T-helper 2 cell treated with Interferon-gamma antibody and Interleukin-4, amounts not matched to agents 100 ng/mL and 5 ng/mL, for 36 hours (primary cell): ENCODE data around the gene R3HDM4. TPM values are rescaled to one million over a fixed set of nuclear protein-coding genes. Genes with fewer than 3 reads are reported as not detected.

Experiments
- intact Hi-C: fragments of 100-400 bp; cut with micrococcal nuclease; formaldehyde crosslinking; loops from one replicate; pipeline ENCODE4 v1.15.1; 2023
- total RNA-seq: library from RNA; stranded (reverse); gene quantifications from 2 replicates; pipeline ENCODE4 v1.2.3, GENCODE V29; 2022

R3HDM4 gene
- total RNA-seq, 1 donor from 2014 or later: 96.4 TPM

GRCh38 chr19:917323-918151 lies 4.5 kb upstream of the R3HDM4 start, which contains the start of gene KISS1R:
KISS1R (plus strand) TSS chr19:917333; CDS start chr19:917503, 170 bp downstream.
- intact Hi-C loops: no loop called here

GRCh38 chr19:916645-917322 lies 3.8 kb upstream of the R3HDM4 start:
- intact Hi-C loops: no loop called here

GRCh38 chr19:912181-913079 lies 589 bp downstream of the R3HDM4 start:
- intact Hi-C loops: no loop called here

GRCh38 chr19:911197-912033 lies 1.6 kb downstream of the R3HDM4 start:
- intact Hi-C loops: no loop called here

GRCh38 chr19:907183-907853 lies 5.7 kb downstream of the R3HDM4 start:
- intact Hi-C loops: no loop called here

- intact Hi-C loops: no loop called here
These were observed 6.5 kb downstream of the R3HDM4 start for GRCh38 chr19:906480-906879.

- intact Hi-C loops: no loop called here
These were observed 8.5 kb downstream of the R3HDM4 start for GRCh38 chr19:904545-904944.

GRCh38 chr19:903266-903797 lies 9.7 kb downstream of the R3HDM4 start:
- intact Hi-C loops: no loop called here

GRCh38 chr19:902446-903226 lies 10.4 kb downstream of the R3HDM4 start:
- intact Hi-C loops: no loop called here

- intact Hi-C loops: no loop called here
These were observed 11.0 kb downstream of the R3HDM4 start for GRCh38 chr19:902093-902370.

GRCh38 chr19:901216-902092 lies 11.6 kb downstream of the R3HDM4 start:
- intact Hi-C loops: no loop called here

GRCh38 chr19:900302-901111 lies 12.5 kb downstream of the R3HDM4 start:
- intact Hi-C loops: no loop called here

GRCh38 chr19:900043-900301 lies 13.0 kb downstream of the R3HDM4 start:
- intact Hi-C loops: no loop called here

GRCh38 chr19:899336-900042 lies 13.5 kb downstream of the R3HDM4 start:
- intact Hi-C loops: no loop called here

- intact Hi-C loops: no loop called here
These were observed 14.4 kb downstream of the R3HDM4 start for GRCh38 chr19:898663-899062.

GRCh38 chr19:897442-898039 lies 15.5 kb downstream of the R3HDM4 start:
- intact Hi-C loops: no loop called here

- intact Hi-C loops: no loop called here
These were observed 16.0 kb downstream of the R3HDM4 start for GRCh38 chr19:896999-897398.
